D721Med (cell line): Measurements from ENCODE around the gene RHPN2.

Experiments used
- DNase-seq: peaks from one replicate; pipeline ENCODE4 v3.0.0; 2011; ENCODE audit warnings: low spot score; ENCODE audit not compliant: insufficient read length
- FAIRE-seq: peaks from 2 replicates; lab custom pipeline; 2011; peaks lifted over from hg19 to GRCh38; lab: Jason Lieb, UNC
- CTCF ChIP-seq: IDR thresholded peaks from 2 replicates; pipeline ENCODE4 v1.5.1; 2012; ENCODE audit warnings: mild to moderate bottlenecking, control low read depth; ENCODE audit not compliant: insufficient read depth; ENCODE audit errors: missing control alignments

RHPN2 gene

GRCh38 chr19:33066543-33066942, 1.9 kb upstream of the RHPN2 start:
- no peak for TF ChIP-seq CTCF
- DNase-seq (no peak), FAIRE-seq (no peak)

GRCh38 chr19:33064458-33064791, 263 bp downstream of the RHPN2 start:
- FAIRE-seq (no peak), DNase-seq (no peak)
- TF ChIP-seq CTCF, result no peak

- DNase-seq (peak; percentile 37), FAIRE-seq (no peak)
- TF ChIP-seq CTCF, result no peak
Measured at GRCh38 chr19:33063753-33064457, 783 bp downstream of the RHPN2 start.

GRCh38 chr19:33063356-33063752, 1.3 kb downstream of the RHPN2 start:
- DNase-seq (no peak), FAIRE-seq (no peak)
- TF ChIP-seq CTCF, result no peak

DNA sequence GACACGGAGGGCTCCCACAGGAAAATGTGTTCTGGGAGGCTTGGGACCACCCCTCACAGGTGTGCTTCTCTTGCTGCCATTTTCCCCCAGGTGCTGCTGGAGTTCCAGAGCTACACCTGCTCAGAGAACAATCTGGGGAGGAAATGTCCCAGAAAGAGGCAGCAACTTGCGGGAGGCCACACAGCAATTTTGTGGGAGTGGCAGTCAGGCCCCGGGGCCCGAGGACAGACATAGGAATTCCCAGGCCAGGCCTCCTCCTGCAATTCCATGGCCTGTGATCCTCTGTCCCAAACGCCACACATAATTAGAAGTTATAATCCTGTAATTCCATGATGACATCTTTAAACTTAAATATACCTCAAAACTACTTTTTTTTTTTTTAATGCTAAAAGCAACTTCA, 1.8 kb downstream of the RHPN2 start:
- no peak for FAIRE-seq
- no peak for TF ChIP-seq CTCF
- DNase-seq, result no peak

DNA sequence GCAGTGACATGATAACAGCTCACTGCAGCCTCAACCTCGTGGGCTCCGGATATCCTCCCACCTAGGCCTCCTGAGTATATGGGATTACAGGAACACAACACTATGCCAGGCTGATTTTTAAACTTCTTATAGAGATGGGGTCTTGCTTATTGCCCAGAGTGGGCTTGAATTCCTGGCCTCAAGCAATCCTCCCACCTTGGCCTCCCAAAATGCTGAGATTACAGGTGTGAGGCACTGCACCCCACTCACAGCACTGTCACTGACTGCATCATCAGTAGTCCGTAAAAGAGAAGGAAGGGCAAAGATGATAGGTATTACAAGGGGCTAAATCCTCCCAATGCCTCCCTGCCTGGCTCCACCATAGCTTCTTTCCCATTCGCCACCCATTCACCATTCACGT, 4.1 kb downstream of the RHPN2 start:
- FAIRE-seq (no peak), DNase-seq (no peak)
- TF ChIP-seq CTCF, result no peak

- FAIRE-seq (no peak), DNase-seq (no peak)
- TF ChIP-seq CTCF, result no peak
Measured at GRCh38 chr19:33055718-33056117, 9.0 kb downstream of the RHPN2 start.
